ENCODE data around the gene WDR82.

DNA sequence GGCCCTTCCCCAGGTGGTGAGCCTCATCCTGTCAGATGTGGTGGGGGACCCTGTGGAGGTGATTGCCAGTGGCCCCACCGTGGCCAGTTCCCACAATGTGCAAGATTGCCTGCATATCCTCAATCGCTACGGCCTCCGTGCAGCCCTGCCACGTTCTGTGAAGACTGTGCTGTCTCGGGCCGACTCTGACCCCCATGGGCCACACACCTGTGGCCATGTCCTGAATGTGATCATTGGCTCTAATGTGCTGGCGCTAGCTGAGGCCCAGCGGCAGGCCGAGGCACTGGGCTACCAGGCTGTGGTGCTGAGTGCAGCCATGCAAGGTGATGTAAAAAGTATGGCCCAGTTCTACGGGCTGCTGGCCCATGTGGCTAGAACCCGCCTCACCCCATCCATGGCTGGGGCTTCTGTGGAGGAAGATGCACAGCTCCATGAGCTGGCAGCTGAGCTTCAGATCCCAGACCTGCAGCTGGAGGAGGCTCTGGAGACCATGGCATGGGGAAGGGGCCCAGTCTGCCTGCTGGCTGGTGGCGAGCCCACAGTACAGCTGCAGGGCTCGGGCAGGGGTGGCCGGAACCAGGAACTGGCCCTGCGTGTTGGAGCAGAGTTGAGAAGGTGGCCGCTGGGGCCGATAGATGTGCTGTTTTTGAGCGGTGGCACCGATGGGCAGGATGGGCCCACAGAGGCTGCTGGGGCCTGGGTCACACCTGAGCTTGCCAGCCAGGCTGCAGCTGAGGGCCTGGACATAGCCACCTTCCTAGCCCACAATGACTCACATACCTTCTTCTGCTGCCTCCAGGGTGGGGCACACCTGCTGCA lies 14.0 kb upstream of the WDR82 start:
- TF ChIP-seq, protein P1, sequence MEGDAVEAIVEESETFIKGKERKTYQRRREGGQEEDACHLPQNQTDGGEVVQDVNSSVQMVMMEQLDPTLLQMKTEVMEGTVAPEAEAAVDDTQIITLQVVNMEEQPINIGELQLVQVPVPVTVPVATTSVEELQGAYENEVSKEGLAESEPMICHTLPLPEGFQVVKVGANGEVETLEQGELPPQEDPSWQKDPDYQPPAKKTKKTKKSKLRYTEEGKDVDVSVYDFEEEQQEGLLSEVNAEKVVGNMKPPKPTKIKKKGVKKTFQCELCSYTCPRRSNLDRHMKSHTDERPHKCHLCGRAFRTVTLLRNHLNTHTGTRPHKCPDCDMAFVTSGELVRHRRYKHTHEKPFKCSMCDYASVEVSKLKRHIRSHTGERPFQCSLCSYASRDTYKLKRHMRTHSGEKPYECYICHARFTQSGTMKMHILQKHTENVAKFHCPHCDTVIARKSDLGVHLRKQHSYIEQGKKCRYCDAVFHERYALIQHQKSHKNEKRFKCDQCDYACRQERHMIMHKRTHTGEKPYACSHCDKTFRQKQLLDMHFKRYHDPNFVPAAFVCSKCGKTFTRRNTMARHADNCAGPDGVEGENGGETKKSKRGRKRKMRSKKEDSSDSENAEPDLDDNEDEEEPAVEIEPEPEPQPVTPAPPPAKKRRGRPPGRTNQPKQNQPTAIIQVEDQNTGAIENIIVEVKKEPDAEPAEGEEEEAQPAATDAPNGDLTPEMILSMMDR (IDR thresholded peaks at IDR 0.05), result no peak
- TF ChIP-seq POLR2A (IDR thresholded peaks at IDR 0.05), result no peak

Data from uterus (tissue), 2 donors.